Measurements from ENCODE around the gene EID3.
"Not testable (repeated sequence)": the region's sequence is repeated elsewhere in the genome, so short reads cannot be mapped to it uniquely, and the experiment has no call there.

Gene EID3

DNA sequence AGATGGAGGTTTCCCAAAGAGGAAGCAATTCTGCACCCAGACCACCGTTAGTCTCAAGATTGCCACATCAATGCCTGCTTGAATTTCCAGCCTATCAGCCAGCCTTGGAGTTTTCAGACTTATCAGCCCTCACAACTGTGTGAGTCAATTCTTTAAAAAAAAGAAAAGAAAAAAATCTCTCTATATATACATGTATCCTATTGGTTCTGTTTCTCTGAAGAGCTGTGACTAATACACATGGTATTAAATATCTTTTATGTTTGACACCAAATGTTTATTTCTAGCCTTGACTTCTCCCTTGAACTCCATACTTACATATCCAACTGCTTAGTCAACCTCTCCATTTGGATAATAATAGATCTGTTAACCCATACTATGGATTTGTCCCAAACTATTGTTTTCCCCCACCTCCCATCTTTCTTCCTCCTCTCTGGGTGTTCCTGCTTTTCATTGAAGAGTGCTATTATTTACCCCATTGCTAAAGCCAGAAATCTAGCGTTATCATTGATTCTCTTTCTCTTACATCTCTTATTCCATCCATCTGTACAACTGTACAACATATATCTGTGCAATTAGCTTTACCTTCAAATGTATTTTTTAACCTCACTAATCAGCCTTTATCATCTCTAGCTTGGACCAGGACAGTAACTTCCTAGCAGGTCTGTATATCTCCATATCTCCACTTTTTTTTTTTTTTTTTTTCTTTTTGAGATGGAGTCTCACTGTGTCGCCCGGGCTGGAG, 22.7 kb upstream of the EID3 start:
- Mint-ChIP-seq H3K4me1 (peaks cover 14% of the 10 kb centered on the region), H3K4me3 (no peak overlapping the region), H3K27ac (no peak overlapping the region), H3K9me3 (no peaks in the 10 kb centered on the region), H3K27me3 (no peaks in the 10 kb centered on the region), H3K36me3 (no peaks in the 10 kb centered on the region)
- CTCF ChIA-PET, result no interaction called here
- DNase-seq, result no peak

DNA sequence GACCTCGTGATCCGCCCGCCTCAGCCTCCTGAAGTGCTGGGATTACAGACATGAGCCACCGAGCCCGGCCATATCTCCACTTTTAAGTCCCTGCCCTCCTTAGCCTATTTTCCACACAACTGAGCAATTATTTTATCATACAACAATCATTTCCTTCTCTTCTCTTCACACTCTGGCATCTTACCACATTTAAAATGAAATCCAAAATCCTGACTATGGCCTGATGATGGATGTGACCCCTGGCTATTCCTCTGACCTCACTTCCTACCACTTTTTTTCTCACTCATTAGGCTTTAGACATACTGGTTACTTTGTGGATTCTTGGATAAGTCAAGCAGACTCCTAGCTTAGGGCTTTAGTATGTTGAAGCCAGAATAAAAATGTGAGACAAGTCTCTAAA, 21.9 kb upstream of the EID3 start:
- no peak for DNase-seq
- Mint-ChIP-seq H3K9me3 (no peaks in the 10 kb centered on the region), H3K27me3 (no peaks in the 10 kb centered on the region), H3K27ac (no peak overlapping the region), H3K4me3 (no peak overlapping the region), H3K4me1 (peaks cover 14% of the 10 kb centered on the region), H3K36me3 (no peaks in the 10 kb centered on the region)
- CTCF ChIA-PET, result no interaction called here

DNA sequence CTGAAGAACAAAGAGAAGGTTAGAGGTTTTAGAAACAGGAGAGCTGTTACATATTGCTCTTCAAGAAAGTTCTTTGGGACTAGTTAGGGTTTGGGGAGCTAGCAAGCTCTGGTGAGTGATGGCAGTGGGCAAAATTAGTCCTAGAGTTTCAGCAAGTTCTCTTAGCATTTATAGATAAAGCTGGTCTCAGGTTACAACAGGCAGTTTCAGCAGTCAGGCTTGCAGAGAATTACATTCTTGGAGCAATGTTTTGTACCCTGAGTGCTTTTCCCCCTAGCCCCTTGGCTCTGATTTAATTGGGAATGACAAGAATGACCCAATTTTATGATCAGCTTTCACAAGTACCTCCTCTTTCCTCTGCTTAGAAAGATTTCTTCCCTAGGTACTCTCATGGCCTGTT, 21.4 kb upstream of the EID3 start:
- Mint-ChIP-seq H3K27me3 (no peaks in the 10 kb centered on the region), H3K27ac (no peak overlapping the region), H3K4me1 (peaks cover 16% of the 10 kb centered on the region), H3K4me3 (no peak overlapping the region), H3K9me3 (no peaks in the 10 kb centered on the region), H3K36me3 (no peaks in the 10 kb centered on the region)
- CTCF ChIA-PET, result no interaction called here
- no peak for DNase-seq

DNA sequence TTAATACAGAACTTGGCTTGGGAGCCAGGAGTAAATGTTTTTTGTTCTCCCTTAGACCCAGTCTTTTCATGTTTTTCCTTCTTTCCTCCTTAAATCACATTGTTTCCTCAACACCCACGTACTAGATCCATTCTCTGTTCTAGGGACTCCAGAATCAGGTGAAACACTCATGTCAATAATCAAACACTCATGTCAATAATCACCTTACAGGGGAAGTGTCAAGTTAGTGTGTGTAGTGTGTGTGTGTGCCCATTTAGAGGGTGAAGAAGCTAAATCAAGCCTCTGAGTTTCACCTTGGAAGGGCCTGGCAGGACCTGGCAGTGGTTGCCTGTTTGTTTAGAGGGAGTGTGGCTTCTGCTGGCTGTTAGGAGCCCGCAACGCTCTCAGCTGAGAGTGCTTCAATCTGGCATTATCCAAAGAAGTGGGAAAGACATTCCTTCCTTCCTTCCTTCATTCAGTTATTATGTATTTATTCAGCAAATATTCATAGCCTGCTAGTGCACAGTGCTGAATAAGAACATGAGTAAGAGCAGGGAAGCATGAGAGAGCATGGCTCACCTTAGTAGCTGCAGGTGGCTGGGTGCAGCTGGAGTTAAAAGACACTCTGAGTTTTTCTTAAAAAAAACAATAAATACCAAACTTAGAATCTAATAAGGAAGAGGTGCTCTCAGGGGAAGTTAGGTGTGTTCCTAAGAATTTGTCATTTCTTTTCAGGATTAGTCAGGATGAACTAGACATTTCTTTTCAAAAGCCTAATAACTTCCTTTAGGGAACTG, 17.6 kb upstream of the EID3 start:
- peaks cover 9% of the 10 kb centered on the region for H3K36me3 Mint-ChIP-seq
- peak overlapping the region; percentile 98 for H3K27ac Mint-ChIP-seq
- H3K4me3 Mint-ChIP-seq, result peak overlapping the region; percentile 90
- no peaks in the 10 kb centered on the region for H3K27me3 Mint-ChIP-seq
- CTCF ChIA-PET, result interaction anchor here (1.0 to 1.4 kb wide), 2 partner anchors 12 to 86 kb away, joined by 3 to 6 read pairs; no protein-coding TSS in a partner anchor
- H3K9me3 Mint-ChIP-seq, result no peaks in the 10 kb centered on the region
- no peak for DNase-seq
- H3K4me1 Mint-ChIP-seq, result peaks cover 30% of the 10 kb centered on the region

DNA sequence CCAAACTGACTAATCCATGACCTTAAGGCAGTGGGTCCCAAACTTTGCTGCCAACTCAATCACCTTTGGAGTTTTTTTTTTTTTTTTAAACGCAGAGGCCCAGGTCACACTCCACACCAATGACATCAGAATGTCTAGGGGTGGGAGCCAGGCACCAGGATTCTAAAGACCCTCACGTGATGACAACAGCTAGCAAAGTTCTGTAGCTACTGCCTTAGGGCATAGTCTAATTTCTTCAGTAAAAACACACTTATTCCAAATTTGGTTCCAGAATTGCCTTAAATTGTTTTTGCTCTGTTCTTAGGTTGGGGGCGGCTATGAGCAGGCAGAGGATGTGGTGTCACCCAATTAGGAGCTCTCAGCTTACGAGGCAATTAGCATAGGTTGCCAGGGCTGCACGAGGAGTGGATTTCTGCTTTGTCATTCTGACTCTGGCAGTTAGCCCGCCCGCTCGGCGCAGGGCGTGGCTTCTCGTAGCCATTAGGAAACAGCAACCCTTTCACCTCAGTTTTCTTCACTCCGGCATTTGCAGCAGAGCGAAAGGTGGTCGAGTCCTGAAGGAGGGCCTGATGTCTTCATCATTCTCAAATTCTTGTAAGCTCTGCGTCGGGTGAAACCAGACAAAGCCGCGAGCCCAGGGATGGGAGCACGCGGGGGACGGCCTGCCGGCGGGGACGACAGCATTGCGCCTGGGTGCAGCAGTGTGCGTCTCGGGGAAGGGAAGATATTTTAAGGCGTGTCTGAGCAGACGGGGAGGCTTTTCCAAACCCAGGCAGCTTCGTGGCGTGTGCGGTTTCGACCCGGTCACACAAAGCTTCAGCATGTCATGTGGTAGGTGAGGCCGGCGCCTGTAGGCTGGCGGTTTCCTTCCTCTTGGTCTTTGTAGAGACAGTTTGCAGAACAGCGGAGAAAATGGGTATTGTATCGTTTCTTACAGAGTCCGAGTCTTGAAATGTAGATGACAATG, 16.7 kb upstream of the EID3 start:
- Mint-ChIP-seq H3K27ac (peak overlapping the region; percentile 98), H3K4me1 (peaks cover 33% of the 10 kb centered on the region), H3K36me3 (peaks cover 9% of the 10 kb centered on the region), H3K4me3 (peak overlapping the region; percentile 90), H3K27me3 (no peaks in the 10 kb centered on the region), H3K9me3 (no peaks in the 10 kb centered on the region)
- CTCF ChIA-PET, result interaction anchor here (0.6 to 1.4 kb wide), 7 partner anchors 9 to 357 kb away, joined by 3 to 6 read pairs (median 3); partner anchors contain the start of gene HSP90B1
- peak; percentile 95 for DNase-seq

DNA sequence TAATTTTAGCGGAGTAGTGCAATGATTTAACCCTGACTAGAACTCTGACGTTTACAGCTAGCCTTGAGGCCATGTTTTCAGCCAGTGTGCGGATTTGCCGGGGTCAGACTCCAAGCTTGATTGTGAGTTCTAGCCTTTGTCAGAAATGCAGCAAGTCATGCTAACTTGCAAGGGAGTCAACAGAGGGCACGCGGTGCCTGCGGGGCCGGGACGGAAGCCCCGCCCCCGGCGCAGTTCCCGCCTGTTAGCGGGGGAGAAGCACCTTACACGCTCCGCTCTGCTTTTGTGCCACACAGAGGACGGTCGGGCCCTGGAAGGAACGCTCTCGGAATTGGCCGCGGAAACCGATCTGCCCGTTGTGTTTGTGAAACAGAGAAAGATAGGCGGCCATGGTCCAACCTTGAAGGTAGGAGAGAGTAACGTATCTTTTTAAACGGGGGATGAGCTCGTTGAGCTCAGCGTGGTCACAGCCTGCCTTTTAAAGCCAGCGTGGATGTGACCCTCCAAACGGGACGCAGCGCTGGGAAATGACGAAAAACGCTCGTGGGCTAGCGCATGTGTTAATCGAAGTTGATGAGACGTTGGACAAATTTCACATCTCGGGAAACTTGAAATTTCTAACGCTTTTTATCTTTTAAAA, 14.8 kb upstream of the EID3 start:
- peak; percentile 90 for DNase-seq
- Mint-ChIP-seq H3K9me3 (no peaks in the 10 kb centered on the region), H3K36me3 (peaks cover 24% of the 10 kb centered on the region), H3K27me3 (no peaks in the 10 kb centered on the region), H3K4me3 (peak overlapping the region; percentile 90), H3K4me1 (peaks cover 44% of the 10 kb centered on the region), H3K27ac (peak overlapping the region; percentile 98)
- CTCF ChIA-PET, result interaction anchor here (0.6 to 2.2 kb wide), 9 partner anchors 11 to 89 kb away, joined by 3 to 10 read pairs (median 3); partner anchors contain the start of genes EID3 and TXNRD1

DNA sequence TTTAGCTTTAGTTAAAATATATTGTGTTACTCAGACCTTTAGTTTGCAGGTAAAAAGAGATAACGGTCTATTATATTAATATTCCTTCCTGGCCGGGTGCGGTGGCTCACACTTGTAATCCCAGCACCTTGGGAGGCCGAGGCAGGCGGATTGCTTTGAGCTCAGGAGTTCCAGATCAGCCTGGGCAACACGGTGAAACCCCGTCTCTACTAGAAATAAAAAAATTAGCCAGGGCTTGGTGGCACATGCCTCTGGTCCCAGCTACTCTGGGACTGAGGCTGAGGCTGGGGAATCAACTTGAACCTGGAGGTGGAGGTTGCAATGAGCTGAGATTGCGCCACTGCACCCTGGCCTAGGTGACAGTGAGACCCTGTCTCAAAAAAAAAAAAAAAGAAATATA, 13.2 kb upstream of the EID3 start:
- H3K4me3 Mint-ChIP-seq, result peak overlapping the region; percentile 11
- DNase-seq, result no peak
- peaks cover 51% of the 10 kb centered on the region for H3K4me1 Mint-ChIP-seq
- no peak overlapping the region for H3K27ac Mint-ChIP-seq
- H3K27me3 Mint-ChIP-seq, result no peaks in the 10 kb centered on the region
- no peaks in the 10 kb centered on the region for H3K9me3 Mint-ChIP-seq
- H3K36me3 Mint-ChIP-seq, result peaks cover 34% of the 10 kb centered on the region
- CTCF ChIA-PET, result interaction anchor here (0.6 to 2.2 kb wide), 2 partner anchors 13 to 76 kb away, joined by 3 to 10 read pairs; partner anchors contain the start of gene EID3

DNA sequence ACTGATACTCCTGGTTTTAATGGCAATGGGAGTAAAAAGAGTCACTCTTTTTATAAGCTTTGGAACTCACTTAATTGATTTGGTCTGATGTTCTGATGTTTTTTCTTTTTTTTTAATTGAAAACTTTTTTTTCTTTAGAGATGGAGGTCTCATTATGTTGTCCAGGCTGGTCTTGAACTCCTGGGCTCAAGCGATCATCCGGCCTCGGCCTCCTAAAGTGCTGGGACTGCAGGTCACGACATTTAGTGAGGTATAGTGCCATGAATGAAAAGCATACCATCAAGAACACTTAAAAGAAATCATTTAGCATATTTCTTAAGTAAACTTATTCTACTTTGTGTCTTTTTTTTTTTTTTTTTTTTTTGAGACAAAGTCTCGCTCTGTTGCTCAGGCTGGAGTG, 12.7 kb upstream of the EID3 start:
- Mint-ChIP-seq H3K9me3 (no peaks in the 10 kb centered on the region), H3K27me3 (no peaks in the 10 kb centered on the region), H3K27ac (no peak overlapping the region), H3K4me3 (no peak overlapping the region), H3K36me3 (peaks cover 39% of the 10 kb centered on the region), H3K4me1 (peaks cover 51% of the 10 kb centered on the region)
- DNase-seq, result no peak
- CTCF ChIA-PET, result no interaction called here

DNA sequence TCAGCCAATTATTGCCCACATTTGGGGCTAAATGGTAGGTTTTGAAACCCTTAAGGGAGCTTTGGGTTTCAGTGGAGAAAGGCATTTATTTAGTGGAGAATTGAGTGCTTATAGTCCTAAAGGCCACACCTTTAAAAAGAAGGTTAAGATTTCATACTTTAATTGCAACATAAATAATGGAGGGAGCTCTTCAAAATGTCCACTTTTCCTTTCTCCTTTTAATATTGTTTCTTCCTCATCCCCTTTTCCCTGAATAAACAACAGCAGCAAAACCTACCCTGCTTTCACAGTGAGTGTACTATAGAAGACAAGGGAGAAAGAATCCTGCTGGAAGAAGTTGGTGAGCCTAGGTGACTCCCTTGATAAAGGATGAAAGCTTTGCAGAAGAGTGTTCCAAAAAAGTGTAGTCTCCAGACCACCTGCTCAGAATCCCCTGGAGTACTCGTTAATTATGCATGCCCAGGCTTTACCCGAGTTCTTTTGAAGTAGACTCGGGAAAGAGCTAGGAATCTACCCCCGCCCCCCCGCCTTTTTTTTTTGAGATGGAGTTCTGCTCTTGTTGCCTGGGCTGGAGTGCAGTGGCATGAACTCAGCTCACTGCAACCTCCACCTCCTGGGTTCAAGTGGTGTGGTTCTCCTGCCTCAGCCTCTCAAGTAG, 11.5 kb upstream of the EID3 start:
- no peaks in the 10 kb centered on the region for H3K27me3 Mint-ChIP-seq
- CTCF ChIA-PET, result interaction anchor here (0.8 kb wide), 1 partner anchor 12 kb away, joined by 3 read pairs; the partner anchor contains the start of gene EID3
- peaks cover 44% of the 10 kb centered on the region for H3K36me3 Mint-ChIP-seq
- no peaks in the 10 kb centered on the region for H3K9me3 Mint-ChIP-seq
- DNase-seq, result no peak
- peaks cover 47% of the 10 kb centered on the region for H3K4me1 Mint-ChIP-seq
- no peak overlapping the region for H3K4me3 Mint-ChIP-seq
- H3K27ac Mint-ChIP-seq, result no peak overlapping the region

DNA sequence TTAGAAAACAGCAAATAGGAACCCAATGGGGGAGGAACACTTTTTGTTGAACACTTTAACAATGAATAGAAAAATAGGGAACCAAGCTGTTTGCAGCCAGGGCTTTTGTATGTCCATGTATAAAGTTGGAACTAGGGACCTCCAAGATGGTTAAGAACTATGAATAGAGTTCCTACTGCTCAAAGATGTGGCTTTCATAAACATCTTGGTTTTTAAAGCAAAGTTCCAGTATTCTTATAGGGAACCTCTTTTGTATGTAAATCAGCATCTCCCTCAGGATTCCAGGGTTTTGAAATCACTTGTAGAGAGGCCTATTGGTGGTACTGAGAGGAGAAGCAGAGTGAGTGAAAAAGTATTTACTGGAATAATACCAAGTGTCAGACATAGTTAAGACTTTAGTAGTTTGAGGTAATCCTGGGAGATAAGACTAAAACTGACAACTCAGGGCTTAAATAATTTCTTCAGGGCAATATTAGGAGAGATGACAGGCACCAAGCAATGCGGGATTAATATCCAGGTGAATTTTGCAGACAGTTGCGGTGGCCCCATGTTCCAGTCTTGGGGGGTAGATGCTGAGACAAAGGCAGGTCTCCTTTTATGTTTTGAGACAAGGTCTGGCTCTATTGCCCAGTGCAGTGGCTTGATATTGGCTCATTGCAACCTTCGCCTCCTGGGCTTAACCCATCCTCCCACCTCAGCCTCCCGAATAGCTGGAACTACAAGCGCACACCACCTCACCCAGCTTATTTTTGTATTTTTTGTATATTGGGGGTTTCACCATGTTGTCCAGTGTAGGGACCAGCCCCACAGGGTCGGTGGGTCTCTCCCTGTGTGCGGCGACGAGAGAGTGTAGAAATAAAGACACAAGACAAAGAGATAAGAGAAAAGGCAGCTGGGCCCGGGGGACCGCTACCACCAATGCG, 10.4 kb upstream of the EID3 start:
- peaks cover 49% of the 10 kb centered on the region for H3K36me3 Mint-ChIP-seq

DNA sequence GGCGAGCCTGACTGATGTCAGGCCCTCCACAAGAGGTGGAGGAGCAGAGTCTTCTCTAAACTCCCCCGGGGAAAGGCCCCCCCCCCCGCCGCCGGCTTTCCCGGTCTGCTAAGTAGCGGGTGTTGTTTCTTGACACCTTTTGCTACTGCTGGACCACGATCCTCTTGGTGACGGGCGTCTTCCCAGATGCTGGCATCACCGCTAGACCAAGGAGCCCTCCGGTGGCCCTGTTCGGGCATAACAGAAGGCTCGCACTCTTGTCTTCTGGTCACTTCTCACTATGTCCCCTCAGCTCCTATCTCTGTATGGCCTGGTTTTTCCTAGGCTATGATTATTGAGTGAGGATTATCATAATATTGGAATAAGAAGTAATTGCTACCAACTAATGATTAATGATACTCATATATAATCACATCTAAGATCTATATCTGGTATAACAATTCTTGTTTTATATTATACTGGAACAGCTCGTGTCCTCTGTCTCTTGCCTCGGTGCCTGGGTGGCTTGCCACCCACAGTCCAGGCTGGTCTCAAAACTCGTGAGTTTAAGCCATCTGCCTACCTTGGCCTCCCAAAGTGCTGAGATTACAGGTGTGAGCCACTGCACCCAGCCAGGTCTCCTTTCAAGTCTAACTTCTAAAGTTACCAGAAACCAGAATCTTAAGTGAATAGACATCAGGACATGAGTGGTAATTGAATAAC, 9.2 kb upstream of the EID3 start:
- Mint-ChIP-seq H3K36me3 (peaks cover 43% of the 10 kb centered on the region), H3K4me1 (peaks cover 44% of the 10 kb centered on the region)
- CTCF ChIA-PET, result not testable (repeated sequence)

More for the DNA sequence above, 10.4 kb upstream of the EID3 start:
- Mint-ChIP-seq H3K4me1 (peaks cover 54% of the 10 kb centered on the region), H3K27ac (no peak overlapping the region), H3K27me3 (no peaks in the 10 kb centered on the region), H3K9me3 (no peaks in the 10 kb centered on the region), H3K4me3 (no peak overlapping the region)
- CTCF ChIA-PET, result no interaction called here
- DNase-seq, result no peak

More for the DNA sequence above, 9.2 kb upstream of the EID3 start:
- DNase-seq, result peak; percentile 23
- not testable (repeated sequence) for H3K9me3 Mint-ChIP-seq, H3K27me3 Mint-ChIP-seq, H3K4me3 Mint-ChIP-seq
- peak overlapping the region; percentile 60 for H3K27ac Mint-ChIP-seq

Data from activated naive CD4-positive, alpha-beta T cell treated with anti-CD3 and anti-CD28 coated beads, Interleukin-2, amount 10 ng/mL, durations not matched to agents 7 days and 5 days (primary cell).